Activated CD8-positive, alpha-beta memory T cell treated with anti-CD3 and anti-CD28 coated beads for 36 hours (primary cell): Measurements from ENCODE around the gene FBXO34. TPM values are rescaled to one million over a fixed set of nuclear protein-coding genes. Genes with fewer than 3 reads are reported as not detected.

Source experiments
- CTCF ChIA-PET: fragments of 350-600 bp; sonication (Branson Sonifier 250); formaldehyde crosslinking; loops from one replicate; lab custom pipeline; 2021; ENCODE audit warnings: antibody characterized with exemption; lab: Charles Lee
- POLR2A ChIA-PET: fragments of 350-600 bp; sonication (Branson Sonifier 250); formaldehyde crosslinking; loops from one replicate; lab custom pipeline; 2021; ENCODE audit warnings: antibody characterized with exemption; lab: Charles Lee
- total RNA-seq, 2 experiments: library from RNA; stranded (reverse); gene quantifications; one replicate each; pipeline ENCODE4 v1.2.3, GENCODE V29; 2021

Gene FBXO34
- total RNA-seq, 2 experiments from 2014 or later, result 15.9 to 17.3 TPM

GRCh38 chr14:55383541-55384140 lies 112.4 kb downstream of the FBXO34 start:
- POLR2A ChIA-PET, result no interaction called here

GRCh38 chr14:55384536-55384935 lies 113.3 kb downstream of the FBXO34 start:
- ChIA-PET POLR2A (no interaction called here), CTCF (interaction anchor here (1.3 kb wide), 1 partner anchor 114 kb away, joined by 3 read pairs; no protein-coding TSS in a partner anchor)

More at GRCh38 chr14:55383541-55384140, 112.4 kb downstream of the FBXO34 start:
- CTCF ChIA-PET, result interaction anchor here (1.3 kb wide), 1 partner anchor 113 kb away, joined by 3 read pairs; no protein-coding TSS in a partner anchor

GRCh38 chr14:55386037-55386808 lies 115.0 kb downstream of the FBXO34 start:
- CTCF ChIA-PET, result interaction anchor here (1.4 to 1.5 kb wide), 2 partner anchors 12 to 14 kb away, joined by 4 to 9 read pairs; no protein-coding TSS in a partner anchor
- POLR2A ChIA-PET, result interaction anchor here (1.1 kb wide), 1 partner anchor 48 kb away, joined by 5 read pairs; no protein-coding TSS in a partner anchor

- POLR2A ChIA-PET, result no interaction called here
- CTCF ChIA-PET, result interaction anchor here (0.6 kb wide), 1 partner anchor 252 kb away, joined by 3 read pairs; no protein-coding TSS in a partner anchor
Measured at GRCh38 chr14:55387121-55387520, 115.9 kb downstream of the FBXO34 start.

- ChIA-PET POLR2A (no interaction called here), CTCF (interaction anchor here (0.9 kb wide), 1 partner anchor 14 kb away, joined by 4 read pairs; no protein-coding TSS in a partner anchor)
Measured at GRCh38 chr14:55388160-55388559, 116.9 kb downstream of the FBXO34 start.

GRCh38 chr14:55389330-55389729 lies 118.1 kb downstream of the FBXO34 start:
- CTCF ChIA-PET, result interaction anchor here (1.1 kb wide), 1 partner anchor 35 kb away, joined by 3 read pairs; no protein-coding TSS in a partner anchor
- POLR2A ChIA-PET, result no interaction called here

- ChIA-PET POLR2A (no interaction called here), CTCF (no interaction called here)
Measured at GRCh38 chr14:55398679-55399078, 127.5 kb downstream of the FBXO34 start.

- ChIA-PET CTCF (no interaction called here), POLR2A (no interaction called here)
Measured at GRCh38 chr14:55399183-55399582, 128.0 kb downstream of the FBXO34 start.

GRCh38 chr14:55399852-55400251 lies 128.6 kb downstream of the FBXO34 start:
- ChIA-PET POLR2A (no interaction called here), CTCF (no interaction called here)

- ChIA-PET CTCF (no interaction called here), POLR2A (no interaction called here)
Measured at GRCh38 chr14:55401751-55402150, 130.5 kb downstream of the FBXO34 start.

Other genes with a start within 250 kb of the FBXO34 start
- gene WDHD1, start 244.3 kb upstream of the FBXO34 start, total RNA-seq, result 10 to 100 TPM; 62.4 to 63.6 TPM
- 10 to 100 TPM; 36.9 to 39.0 TPM for gene SOCS4, start 244.2 kb upstream of the FBXO34 start, total RNA-seq
- gene MAPK1IP1L, start 219.8 kb upstream of the FBXO34 start, total RNA-seq, result 100 to 1,000 TPM; 105 to 114 TPM
- gene LGALS3, start 142.2 kb upstream of the FBXO34 start, total RNA-seq, result 10 to 100 TPM; 46.0 to 47.0 TPM
- gene DLGAP5, start 79.8 kb upstream of the FBXO34 start, total RNA-seq, result 10 to 100 TPM; 46.2 to 46.6 TPM
- gene ATG14, start 140.4 kb downstream of the FBXO34 start, total RNA-seq, result 1 to 10 TPM; 6.7 to 6.8 TPM
- not detected for gene TBPL2, start 169.2 kb downstream of the FBXO34 start, total RNA-seq